PC-3 (cell line): ENCODE measurements around the gene GABRB3.

Source experiments
- EZH2 ChIP-seq: fragments of 300-600 bp; sonication (generic); IDR thresholded peaks from one replicate; pipeline ENCODE4 v1.6.1; 2017; ENCODE audit warnings: antibody characterized with exemption, mild to moderate bottlenecking, low read length; ENCODE audit not compliant: unreplicated experiment
- EZH2phosphoT487 ChIP-seq: fragments of 300-600 bp; sonication (generic); IDR thresholded peaks from 2 replicates; pipeline ENCODE4 v1.6.1; 2018; ENCODE audit warnings: mild to moderate bottlenecking, antibody characterized with exemption, low read length, borderline replicate concordance
- TF ChIP-seq, protein P1 (sequence below): fragments of 300-600 bp; sonication (generic); conservative IDR thresholded peaks from 2 replicates; pipeline ENCODE4 v1.5.1; 2017; ENCODE audit warnings: antibody characterized with exemption, low read depth, mild to moderate bottlenecking, low read length

- TF ChIP-seq, protein P1, sequence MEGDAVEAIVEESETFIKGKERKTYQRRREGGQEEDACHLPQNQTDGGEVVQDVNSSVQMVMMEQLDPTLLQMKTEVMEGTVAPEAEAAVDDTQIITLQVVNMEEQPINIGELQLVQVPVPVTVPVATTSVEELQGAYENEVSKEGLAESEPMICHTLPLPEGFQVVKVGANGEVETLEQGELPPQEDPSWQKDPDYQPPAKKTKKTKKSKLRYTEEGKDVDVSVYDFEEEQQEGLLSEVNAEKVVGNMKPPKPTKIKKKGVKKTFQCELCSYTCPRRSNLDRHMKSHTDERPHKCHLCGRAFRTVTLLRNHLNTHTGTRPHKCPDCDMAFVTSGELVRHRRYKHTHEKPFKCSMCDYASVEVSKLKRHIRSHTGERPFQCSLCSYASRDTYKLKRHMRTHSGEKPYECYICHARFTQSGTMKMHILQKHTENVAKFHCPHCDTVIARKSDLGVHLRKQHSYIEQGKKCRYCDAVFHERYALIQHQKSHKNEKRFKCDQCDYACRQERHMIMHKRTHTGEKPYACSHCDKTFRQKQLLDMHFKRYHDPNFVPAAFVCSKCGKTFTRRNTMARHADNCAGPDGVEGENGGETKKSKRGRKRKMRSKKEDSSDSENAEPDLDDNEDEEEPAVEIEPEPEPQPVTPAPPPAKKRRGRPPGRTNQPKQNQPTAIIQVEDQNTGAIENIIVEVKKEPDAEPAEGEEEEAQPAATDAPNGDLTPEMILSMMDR = no peak
- TF ChIP-seq EZH2phosphoT487 (no peak), EZH2 (no peak)
Measured at GRCh38 chr15:26564361-26564760, 208.5 kb downstream of the GABRB3 start.
